ENCODE data around the gene LTBP2. TPM values are rescaled to one million over a fixed set of nuclear protein-coding genes. Genes with fewer than 3 reads are reported as not detected.

The LTBP2 gene
- total RNA-seq = under 1 TPM; 0.55 to 0.73 TPM

- no peak for DNase-seq (ENCODE audit: low spot score)
- peak within 1 kb of the TSS; percentile 68 for H3K4me3 Mint-ChIP-seq
- no peaks in the 10 kb centered on the region for H3K36me3 Mint-ChIP-seq
- peaks cover 43 to 45% of the 10 kb centered on the region in 2 donors for H3K4me1 Mint-ChIP-seq (ENCODE audit: low read depth in 2 of 2)
- no peak within 1 kb of the TSS for H3K27ac Mint-ChIP-seq
- ATAC-seq = no peak
- H3K9me3 Mint-ChIP-seq = no peaks in the 10 kb centered on the region
- peaks cover 19 to 29% of the 10 kb centered on the region in 2 donors for H3K27me3 Mint-ChIP-seq
Measured at GRCh38 chr14:74611650-74612349, at the start of gene LTBP2. Gene LTBP2, minus strand, starts transcription at chr14:74612237. Its CDS starts 293 bp downstream, at chr14:74611944.

- Mint-ChIP-seq H3K4me1 (ENCODE audit: low read depth in 2 of 2) (no peaks in the 10 kb centered on the region), H3K4me3 (no peak overlapping the region), H3K36me3 (peaks cover 25% of the 10 kb centered on the region), H3K9me3 (no peaks in the 10 kb centered on the region), H3K27me3 (no peaks in the 10 kb centered on the region), H3K27ac (no peak overlapping the region)
- ATAC-seq (no peak), DNase-seq (ENCODE audit: low spot score) (no peak)
Measured at GRCh38 chr14:74660863-74661262, 48.8 kb upstream of the LTBP2 start.

GRCh38 chr14:74660167-74660566 is 48.1 kb upstream of the LTBP2 start:
- no peaks in the 10 kb centered on the region for H3K27me3 Mint-ChIP-seq
- ATAC-seq = no peak
- H3K27ac Mint-ChIP-seq = no peak overlapping the region
- no peak for DNase-seq (ENCODE audit: low spot score)
- no peaks in the 10 kb centered on the region for H3K9me3 Mint-ChIP-seq
- H3K4me1 Mint-ChIP-seq (ENCODE audit: low read depth in 2 of 2) = peaks cover 4 to 6% of the 10 kb centered on the region in 2 donors
- peaks cover 25% of the 10 kb centered on the region for H3K36me3 Mint-ChIP-seq
- no peak overlapping the region for H3K4me3 Mint-ChIP-seq

- H3K27ac Mint-ChIP-seq = no peak overlapping the region
- no peak overlapping the region for H3K4me3 Mint-ChIP-seq
- no peak for DNase-seq (ENCODE audit: low spot score)
- no peaks in the 10 kb centered on the region for H3K9me3 Mint-ChIP-seq
- H3K27me3 Mint-ChIP-seq = no peaks in the 10 kb centered on the region
- H3K4me1 Mint-ChIP-seq (ENCODE audit: low read depth in 2 of 2) = peaks cover 11 to 19% of the 10 kb centered on the region in 2 donors
- peaks cover 16% of the 10 kb centered on the region for H3K36me3 Mint-ChIP-seq
- ATAC-seq = no peak
Measured at GRCh38 chr14:74658535-74659131, 46.6 kb upstream of the LTBP2 start.

GRCh38 chr14:74656964-74657363 is 44.9 kb upstream of the LTBP2 start:
- H3K4me3 Mint-ChIP-seq = no peak overlapping the region
- H3K27ac Mint-ChIP-seq = no peak overlapping the region
- H3K4me1 Mint-ChIP-seq (ENCODE audit: low read depth in 2 of 2) = peaks cover 11 to 19% of the 10 kb centered on the region in 2 donors
- no peaks in the 10 kb centered on the region for H3K27me3 Mint-ChIP-seq
- DNase-seq (ENCODE audit: low spot score) = no peak
- H3K9me3 Mint-ChIP-seq = no peaks in the 10 kb centered on the region
- no peak for ATAC-seq
- H3K36me3 Mint-ChIP-seq = peaks cover 4% of the 10 kb centered on the region

- Mint-ChIP-seq H3K4me3 (no peak overlapping the region), H3K4me1 (ENCODE audit: low read depth in 2 of 2) (peaks cover 22 to 30% of the 10 kb centered on the region in 2 donors), H3K27me3 (no peaks in the 10 kb centered on the region), H3K36me3 (no peaks in the 10 kb centered on the region), H3K9me3 (no peaks in the 10 kb centered on the region), H3K27ac (no peak overlapping the region)
- DNase-seq (ENCODE audit: low spot score) (no peak), ATAC-seq (no peak)
Measured at GRCh38 chr14:74655599-74656395, 43.8 kb upstream of the LTBP2 start.

- ATAC-seq (no peak), DNase-seq (ENCODE audit: low spot score) (no peak)
- peaks cover 27 to 34% of the 10 kb centered on the region in 2 donors for H3K4me1 Mint-ChIP-seq (ENCODE audit: low read depth in 2 of 2)
- no peaks in the 10 kb centered on the region for H3K36me3 Mint-ChIP-seq
- no peak overlapping the region for H3K27ac Mint-ChIP-seq
- no peak overlapping the region for H3K4me3 Mint-ChIP-seq
- no peaks in the 10 kb centered on the region for H3K9me3 Mint-ChIP-seq
- no peaks in the 10 kb centered on the region for H3K27me3 Mint-ChIP-seq
Measured at GRCh38 chr14:74654931-74655330, 42.9 kb upstream of the LTBP2 start.

GRCh38 chr14:74653386-74654138 is 41.5 kb upstream of the LTBP2 start:
- Mint-ChIP-seq H3K27me3 (no peaks in the 10 kb centered on the region), H3K9me3 (no peaks in the 10 kb centered on the region), H3K4me3 (no peak overlapping the region), H3K4me1 (ENCODE audit: low read depth in 2 of 2) (peaks cover 33 to 34% of the 10 kb centered on the region in 2 donors), H3K36me3 (no peaks in the 10 kb centered on the region), H3K27ac (no peak overlapping the region)
- DNase-seq (ENCODE audit: low spot score) (no peak), ATAC-seq (no peak)

- Mint-ChIP-seq H3K27ac (no peak overlapping the region), H3K27me3 (no peaks in the 10 kb centered on the region), H3K36me3 (no peaks in the 10 kb centered on the region), H3K4me1 (ENCODE audit: low read depth in 2 of 2) (peaks cover 33 to 34% of the 10 kb centered on the region in 2 donors), H3K9me3 (no peaks in the 10 kb centered on the region), H3K4me3 (no peak overlapping the region)
- no peak for DNase-seq (ENCODE audit: low spot score)
- ATAC-seq = no peak
Measured at GRCh38 chr14:74652541-74652940, 40.5 kb upstream of the LTBP2 start.

- H3K4me1 Mint-ChIP-seq (ENCODE audit: low read depth in 2 of 2) = peaks cover 37% of the 10 kb centered on the region in 2 donors
- DNase-seq (ENCODE audit: low spot score) (no peak), ATAC-seq (no peak)
- no peaks in the 10 kb centered on the region for H3K27me3 Mint-ChIP-seq
- H3K9me3 Mint-ChIP-seq = no peaks in the 10 kb centered on the region
- H3K36me3 Mint-ChIP-seq = no peaks in the 10 kb centered on the region
- H3K4me3 Mint-ChIP-seq = no peak overlapping the region
- H3K27ac Mint-ChIP-seq = peak overlapping the region in 1 of 2 donors; percentile 62
Measured at GRCh38 chr14:74650927-74651686, 39.1 kb upstream of the LTBP2 start.

GRCh38 chr14:74649673-74650072 is 37.6 kb upstream of the LTBP2 start:
- Mint-ChIP-seq H3K36me3 (no peaks in the 10 kb centered on the region), H3K4me3 (no peak overlapping the region), H3K4me1 (ENCODE audit: low read depth in 2 of 2) (peaks cover 32 to 34% of the 10 kb centered on the region in 2 donors), H3K27ac (no peak overlapping the region), H3K9me3 (no peaks in the 10 kb centered on the region), H3K27me3 (no peaks in the 10 kb centered on the region)
- ATAC-seq (peak in 1 of 2 donors; percentile 25), DNase-seq (ENCODE audit: low spot score) (no peak)

GRCh38 chr14:74649167-74649566 is 37.1 kb upstream of the LTBP2 start:
- Mint-ChIP-seq H3K36me3 (no peaks in the 10 kb centered on the region), H3K27ac (no peak overlapping the region), H3K27me3 (no peaks in the 10 kb centered on the region), H3K9me3 (no peaks in the 10 kb centered on the region), H3K4me1 (ENCODE audit: low read depth in 2 of 2) (peaks cover 27 to 30% of the 10 kb centered on the region in 2 donors), H3K4me3 (no peak overlapping the region)
- DNase-seq (ENCODE audit: low spot score) (no peak), ATAC-seq (no peak)

- Mint-ChIP-seq H3K4me3 (no peak overlapping the region), H3K27ac (no peak overlapping the region), H3K4me1 (ENCODE audit: low read depth in 2 of 2) (peaks cover 22 to 27% of the 10 kb centered on the region in 2 donors), H3K36me3 (no peaks in the 10 kb centered on the region), H3K27me3 (no peaks in the 10 kb centered on the region), H3K9me3 (no peaks in the 10 kb centered on the region)
- ATAC-seq (no peak), DNase-seq (ENCODE audit: low spot score) (no peak)
Measured at GRCh38 chr14:74648601-74649000, 36.6 kb upstream of the LTBP2 start.
